Measurements from ENCODE around the gene DUSP7.
"Not testable (repeated sequence)": the region's sequence is repeated elsewhere in the genome, so short reads cannot be mapped to it uniquely, and the experiment has no call there.

Gene DUSP7

GRCh38 chr3:52051444-52051843 is 4.9 kb downstream of the DUSP7 start:
- H3K4me1 ChIP-seq (ENCODE audit: control insufficient read depth, insufficient read depth, low read length) = peaks cover 53% of the 10 kb centered on the region
- peaks cover 58% of the 10 kb centered on the region for H3K36me3 ChIP-seq (ENCODE audit: insufficient read depth, low read length)

GRCh38 chr3:52050571-52050970 is 5.8 kb downstream of the DUSP7 start:
- Histone ChIP-seq H3K9me3 (replicated peaks; ENCODE audit: low read length) (no peaks in the 10 kb centered on the region), H3K4me3 (ENCODE audit: low read length) (no peak overlapping the region), H3K9ac (ENCODE audit: low read depth, low read length) (no peak overlapping the region), H3K4me2 (ENCODE audit: low read length) (no peak overlapping the region), H3K27me3 (ENCODE audit: control insufficient read depth, insufficient read depth, low read length) (no peaks in the 10 kb centered on the region), H3K36me3 (ENCODE audit: insufficient read depth, low read length) (peaks cover 58% of the 10 kb centered on the region), H3K4me1 (ENCODE audit: control insufficient read depth, insufficient read depth, low read length) (peaks cover 61% of the 10 kb centered on the region)

More at GRCh38 chr3:52051444-52051843, 4.9 kb downstream of the DUSP7 start:
- H3K27me3 ChIP-seq (ENCODE audit: control insufficient read depth, insufficient read depth, low read length) = no peaks in the 10 kb centered on the region
- H3K9ac ChIP-seq (ENCODE audit: low read depth, low read length) = no peak overlapping the region
- no peaks in the 10 kb centered on the region for H3K9me3 ChIP-seq (replicated peaks; ENCODE audit: low read length)
- no peak overlapping the region for H3K4me3 ChIP-seq (ENCODE audit: low read length)
- no peak overlapping the region for H3K4me2 ChIP-seq (ENCODE audit: low read length)

- peaks cover 67% of the 10 kb centered on the region for H3K4me1 ChIP-seq (ENCODE audit: control insufficient read depth, insufficient read depth, low read length)
- peak overlapping the region; percentile 10 for H3K9ac ChIP-seq (ENCODE audit: low read depth, low read length)
- no peak overlapping the region for H3K4me2 ChIP-seq (ENCODE audit: low read length)
- H3K9me3 ChIP-seq (replicated peaks; ENCODE audit: low read length) = no peaks in the 10 kb centered on the region
- no peak overlapping the region for H3K4me3 ChIP-seq (ENCODE audit: low read length)
- H3K27me3 ChIP-seq (ENCODE audit: control insufficient read depth, insufficient read depth, low read length) = no peaks in the 10 kb centered on the region
- peaks cover 58% of the 10 kb centered on the region for H3K36me3 ChIP-seq (ENCODE audit: insufficient read depth, low read length)
Observed at GRCh38 chr3:52049503-52049902, 6.9 kb downstream of the DUSP7 start.

GRCh38 chr3:52047295-52047960 is 8.9 kb downstream of the DUSP7 start:
- Histone ChIP-seq H3K4me3 (ENCODE audit: low read length) (peak overlapping the region; percentile 33), H3K36me3 (ENCODE audit: insufficient read depth, low read length) (peaks cover 44% of the 10 kb centered on the region), H3K9me3 (replicated peaks; ENCODE audit: low read length) (no peaks in the 10 kb centered on the region), H3K4me1 (ENCODE audit: control insufficient read depth, insufficient read depth, low read length) (peaks cover 52% of the 10 kb centered on the region), H3K4me2 (ENCODE audit: low read length) (peak overlapping the region; percentile 71), H3K9ac (ENCODE audit: low read depth, low read length) (peak overlapping the region; percentile 80), H3K27me3 (ENCODE audit: control insufficient read depth, insufficient read depth, low read length) (no peaks in the 10 kb centered on the region)

GRCh38 chr3:52046902-52047239 is 9.5 kb downstream of the DUSP7 start:
- peak overlapping the region; percentile 71 for H3K4me2 ChIP-seq (ENCODE audit: low read length)
- no peaks in the 10 kb centered on the region for H3K9me3 ChIP-seq (replicated peaks; ENCODE audit: low read length)
- no peaks in the 10 kb centered on the region for H3K27me3 ChIP-seq (ENCODE audit: control insufficient read depth, insufficient read depth, low read length)
- H3K4me3 ChIP-seq (ENCODE audit: low read length) = peak overlapping the region; percentile 33
- peaks cover 38% of the 10 kb centered on the region for H3K36me3 ChIP-seq (ENCODE audit: insufficient read depth, low read length)
- H3K4me1 ChIP-seq (ENCODE audit: control insufficient read depth, insufficient read depth, low read length) = peaks cover 47% of the 10 kb centered on the region
- peak overlapping the region; percentile 80 for H3K9ac ChIP-seq (ENCODE audit: low read depth, low read length)

- Histone ChIP-seq H3K4me3 (ENCODE audit: low read length) (peak overlapping the region; percentile 35), H3K4me2 (ENCODE audit: low read length) (peak overlapping the region; percentile 71), H3K27me3 (ENCODE audit: control insufficient read depth, insufficient read depth, low read length) (no peaks in the 10 kb centered on the region), H3K9ac (ENCODE audit: low read depth, low read length) (peak overlapping the region; percentile 80), H3K4me1 (ENCODE audit: control insufficient read depth, insufficient read depth, low read length) (peaks cover 44% of the 10 kb centered on the region), H3K9me3 (replicated peaks; ENCODE audit: low read length) (no peaks in the 10 kb centered on the region), H3K36me3 (ENCODE audit: insufficient read depth, low read length) (peaks cover 33% of the 10 kb centered on the region)
Observed at GRCh38 chr3:52046186-52046901, 10.0 kb downstream of the DUSP7 start.

- H3K27me3 ChIP-seq (ENCODE audit: control insufficient read depth, insufficient read depth, low read length) = no peaks in the 10 kb centered on the region
- H3K4me1 ChIP-seq (ENCODE audit: control insufficient read depth, insufficient read depth, low read length) = peaks cover 49% of the 10 kb centered on the region
- no peak overlapping the region for H3K4me2 ChIP-seq (ENCODE audit: low read length)
- peaks cover 20% of the 10 kb centered on the region for H3K36me3 ChIP-seq (ENCODE audit: insufficient read depth, low read length)
- H3K9me3 ChIP-seq (replicated peaks; ENCODE audit: low read length) = no peaks in the 10 kb centered on the region
- no peak overlapping the region for H3K4me3 ChIP-seq (ENCODE audit: low read length)
- no peak overlapping the region for H3K9ac ChIP-seq (ENCODE audit: low read depth, low read length)
Observed at GRCh38 chr3:52044869-52045619, 11.3 kb downstream of the DUSP7 start.

GRCh38 chr3:52043750-52044149 is 12.6 kb downstream of the DUSP7 start:
- Histone ChIP-seq H3K9ac (ENCODE audit: low read depth, low read length) (no peak overlapping the region), H3K4me1 (ENCODE audit: control insufficient read depth, insufficient read depth, low read length) (peaks cover 54% of the 10 kb centered on the region)

GRCh38 chr3:52043039-52043438 is 13.3 kb downstream of the DUSP7 start:
- not testable (repeated sequence) for H3K27me3 ChIP-seq (ENCODE audit: control insufficient read depth, insufficient read depth, low read length); H3K4me3 ChIP-seq (ENCODE audit: low read length); H3K4me2 ChIP-seq (ENCODE audit: low read length); H3K36me3 ChIP-seq (ENCODE audit: insufficient read depth, low read length); H3K9me3 ChIP-seq (replicated peaks; ENCODE audit: low read length); H3K9ac ChIP-seq (ENCODE audit: low read depth, low read length)
- H3K4me1 ChIP-seq (ENCODE audit: control insufficient read depth, insufficient read depth, low read length) = peaks cover 53% of the 10 kb centered on the region

More at GRCh38 chr3:52043750-52044149, 12.6 kb downstream of the DUSP7 start:
- Histone ChIP-seq H3K36me3 (ENCODE audit: insufficient read depth, low read length) (peaks cover 12% of the 10 kb centered on the region), H3K4me3 (ENCODE audit: low read length) (no peak overlapping the region), H3K27me3 (ENCODE audit: control insufficient read depth, insufficient read depth, low read length) (no peaks in the 10 kb centered on the region), H3K9me3 (replicated peaks; ENCODE audit: low read length) (no peaks in the 10 kb centered on the region), H3K4me2 (ENCODE audit: low read length) (no peak overlapping the region)

- Histone ChIP-seq H3K9ac (ENCODE audit: low read depth, low read length) (no peak overlapping the region), H3K4me1 (ENCODE audit: control insufficient read depth, insufficient read depth, low read length) (peaks cover 35% of the 10 kb centered on the region)
Observed at GRCh38 chr3:52041118-52041731, 15.1 kb downstream of the DUSP7 start.

GRCh38 chr3:52040600-52040999 is 15.8 kb downstream of the DUSP7 start:
- H3K9me3 ChIP-seq (replicated peaks; ENCODE audit: low read length) = no peaks in the 10 kb centered on the region
- no peaks in the 10 kb centered on the region for H3K36me3 ChIP-seq (ENCODE audit: insufficient read depth, low read length)
- H3K9ac ChIP-seq (ENCODE audit: low read depth, low read length) = no peak overlapping the region
- H3K4me1 ChIP-seq (ENCODE audit: control insufficient read depth, insufficient read depth, low read length) = peaks cover 28% of the 10 kb centered on the region
- H3K27me3 ChIP-seq (ENCODE audit: control insufficient read depth, insufficient read depth, low read length) = no peaks in the 10 kb centered on the region
- no peak overlapping the region for H3K4me3 ChIP-seq (ENCODE audit: low read length)
- H3K4me2 ChIP-seq (ENCODE audit: low read length) = no peak overlapping the region

More at GRCh38 chr3:52041118-52041731, 15.1 kb downstream of the DUSP7 start:
- H3K27me3 ChIP-seq (ENCODE audit: control insufficient read depth, insufficient read depth, low read length) = no peaks in the 10 kb centered on the region
- H3K36me3 ChIP-seq (ENCODE audit: insufficient read depth, low read length) = no peaks in the 10 kb centered on the region
- H3K4me3 ChIP-seq (ENCODE audit: low read length) = no peak overlapping the region
- no peak overlapping the region for H3K4me2 ChIP-seq (ENCODE audit: low read length)
- H3K9me3 ChIP-seq (replicated peaks; ENCODE audit: low read length) = no peaks in the 10 kb centered on the region

Measured in skeletal muscle satellite cell (primary cell).